Measurements from ENCODE around the gene EIF1AD. TPM values are rescaled to one million over a fixed set of nuclear protein-coding genes. Genes with fewer than 3 reads are reported as not detected.

Gene EIF1AD
- total RNA-seq, 1 experiment from 2014 or later = 64.6 TPM

- ChIA-PET POLR2A (interaction anchor here (0.6 kb wide), 1 partner anchor 15 kb away, joined by 4 read pairs; no protein-coding TSS in a partner anchor), CTCF (interaction anchor here (0.6 to 1.0 kb wide), 2 partner anchors 91 to 95 kb away, joined by 3 to 6 read pairs; partner anchors contain the start of gene FIBP)
- Histone ChIP-seq H3K27me3 (ENCODE audit: control insufficient read depth, insufficient read depth, low read length) (no peaks in the 10 kb centered on the region), H3K36me3 (ENCODE audit: control insufficient read depth, insufficient read depth, low read length) (peaks cover 2% of the 10 kb centered on the region; the same call in 1 of the 2 replicates), H3K4me1 (ENCODE audit: control insufficient read depth, insufficient read depth, low read length) (no peaks in the 10 kb centered on the region), H3K4me3 (ENCODE audit: low read depth in 2 of 2, low read length in 2 of 2) (no peak overlapping the region), H3K27ac (ENCODE audit: low read length) (no peak overlapping the region), H3K9me3 (ENCODE audit: control insufficient read depth, insufficient read depth, low read depth, low read length) (no peaks in the 10 kb centered on the region)
- BruUV-seq (replicated peaks) = TSS peak; percentile 42
- intact Hi-C loops (cut with micrococcal nuclease; ENCODE audit: unreplicated experiment) = no loop called here
- no peak for TF ChIP-seq SIN3A (IDR thresholded peaks at IDR 0.05; ENCODE audit: borderline replicate concordance, insufficient read depth, low read depth, low read length)
- TF ChIP-seq TCF7L2 (IDR thresholded peaks at IDR 0.05; ENCODE audit: low read depth, low read length) = no peak
- TF ChIP-seq REST (IDR thresholded peaks at IDR 0.05; ENCODE audit: insufficient read depth in 1 of 2, low read depth in 2 of 2, low read length in 1 of 2) = no peak
- TF ChIP-seq POLR2AphosphoS5 (IDR thresholded peaks at IDR 0.05; ENCODE audit: low read depth, low read length) = no peak
- TF ChIP-seq CTCF (IDR thresholded peaks at IDR 0.05) = no peak
- ATAC-seq = 0 out of 2 replicates have a peak, but pooled peaks have one; percentile 2
- in situ Hi-C loops (cut with HindIII; ENCODE audit: low pct_unique_long_range_greater_than_20kb, low sequenced_read_pairs) = no loop called here
- no peak for DNase-seq (ENCODE audit: low read depth, low spot score)
These were observed 22.6 kb downstream of the EIF1AD start for GRCh38 chr11:65979261-65979759.

GRCh38 chr11:65978391-65979238, 23.3 kb downstream of the EIF1AD start:
- BruUV-seq (replicated peaks) = no TSS peak
- H3K4me1 ChIP-seq (ENCODE audit: control insufficient read depth, insufficient read depth, low read length) = no peaks in the 10 kb centered on the region
- no peaks in the 10 kb centered on the region for H3K27me3 ChIP-seq (ENCODE audit: control insufficient read depth, insufficient read depth, low read length)
- no peak overlapping the region for H3K27ac ChIP-seq (ENCODE audit: low read length)
- ChIA-PET POLR2A (interaction anchor here (0.6 kb wide), 1 partner anchor 15 kb away, joined by 4 read pairs; no protein-coding TSS in a partner anchor), CTCF (interaction anchor here (0.6 to 1.0 kb wide), 2 partner anchors 90 to 94 kb away, joined by 3 to 6 read pairs; partner anchors contain the start of gene FIBP)
- no peaks in the 10 kb centered on the region for H3K9me3 ChIP-seq (ENCODE audit: control insufficient read depth, insufficient read depth, low read depth, low read length)
- TF ChIP-seq POLR2AphosphoS5 (IDR thresholded peaks at IDR 0.05; ENCODE audit: low read depth, low read length) (no peak), REST (IDR thresholded peaks at IDR 0.05; ENCODE audit: insufficient read depth in 1 of 2, low read depth in 2 of 2, low read length in 1 of 2) (no peak), SIN3A (IDR thresholded peaks at IDR 0.05; ENCODE audit: borderline replicate concordance, insufficient read depth, low read depth, low read length) (no peak), CTCF (IDR thresholded peaks at IDR 0.05) (no peak), TCF7L2 (IDR thresholded peaks at IDR 0.05; ENCODE audit: low read depth, low read length) (no peak)
- no peak for ATAC-seq
- intact Hi-C loops (cut with micrococcal nuclease; ENCODE audit: unreplicated experiment) = no loop called here
- in situ Hi-C loops (cut with HindIII; ENCODE audit: low pct_unique_long_range_greater_than_20kb, low sequenced_read_pairs) = no loop called here
- no peak overlapping the region for H3K4me3 ChIP-seq (ENCODE audit: low read depth in 2 of 2, low read length in 2 of 2)
- H3K36me3 ChIP-seq (ENCODE audit: control insufficient read depth, insufficient read depth, low read length) = peaks cover 4% of the 10 kb centered on the region
- no peak for DNase-seq (ENCODE audit: low read depth, low spot score)
